DOHH2 (cell line): ENCODE measurements around the gene REEP2.

Source experiments
- H3F3A ChIP-seq: fragments of 200-600 bp; sonication (generic), shearing (Covaris generic); 2 replicates; pipeline ENCODE4 v1.6.0; 2016; ENCODE audit warnings: antibody characterized with exemption, mild to moderate bottlenecking; ENCODE audit not compliant: control insufficient read depth, insufficient read depth
- H3K27ac ChIP-seq: fragments of 200-600 bp; sonication (generic); 2 replicates; pipeline ENCODE4 v1.5.1; 2014; ENCODE audit warnings: low read depth, mild to moderate bottlenecking, low read length, moderate library complexity
- H3K27me3 ChIP-seq: fragments of 200-600 bp; sonication (generic); 2 replicates; pipeline ENCODE4 v1.6.1; 2014; ENCODE audit warnings: mild to moderate bottlenecking, low read length, mixed read lengths; ENCODE audit not compliant: control insufficient read depth
- H3K36me3 ChIP-seq: fragments of 200-600 bp; sonication (generic); 2 replicates; pipeline ENCODE4 v1.6.1; 2014; ENCODE audit warnings: mild to moderate bottlenecking, low read length, moderate library complexity, mixed read lengths; ENCODE audit not compliant: control insufficient read depth
- H3K4me1 ChIP-seq: fragments of 200-600 bp; sonication (generic); 2 replicates; pipeline ENCODE4 v1.6.1; 2014; ENCODE audit warnings: mild to moderate bottlenecking, low read length, mixed read lengths; ENCODE audit not compliant: control insufficient read depth
- H3K4me2 ChIP-seq: fragments of 200-600 bp; sonication (generic); 2 replicates; pipeline ENCODE4 v1.6.0; 2014; ENCODE audit warnings: mild to moderate bottlenecking, low read length, moderate library complexity
- H3K4me3 ChIP-seq: fragments of 200-600 bp; sonication (generic); 2 replicates; pipeline ENCODE4 v1.5.1; 2014; ENCODE audit warnings: mild to moderate bottlenecking, low read length, mixed read lengths
- H3K79me2 ChIP-seq: fragments of 200-600 bp; sonication (generic); 2 replicates; pipeline ENCODE4 v1.6.1; 2014; ENCODE audit warnings: mild to moderate bottlenecking, low read length, mixed read lengths; ENCODE audit not compliant: control insufficient read depth
- H3K9me2 ChIP-seq: fragments of 200-600 bp; sonication (generic); replicated peaks from 2 replicates; pipeline ENCODE4 v1.6.1; 2014; ENCODE audit warnings: mild to moderate bottlenecking, low read length, mixed read lengths; ENCODE audit not compliant: control insufficient read depth
- H3K9me3 ChIP-seq: fragments of 200-600 bp; sonication (generic); 2 replicates; pipeline ENCODE4 v1.6.1; 2014; ENCODE audit warnings: antibody characterized with exemption, low read length, mixed read lengths; ENCODE audit not compliant: control insufficient read depth, insufficient read depth
- H4K20me1 ChIP-seq: fragments of 200-600 bp; sonication (generic); 2 replicates; pipeline ENCODE4 v1.6.0; 2014; ENCODE audit warnings: low read depth, mild to moderate bottlenecking, antibody characterized with exemption, low read length, moderate library complexity; ENCODE audit not compliant: control insufficient read depth, insufficient read depth
- CTCF ChIP-seq: fragments of 200-600 bp; sonication (generic); IDR thresholded peaks from one replicate; pipeline ENCODE4 v1.5.1; 2014; ENCODE audit warnings: antibody characterized with exemption, mild to moderate bottlenecking, low read depth, low read length; ENCODE audit not compliant: poor library complexity, severe bottlenecking
- EZH2phosphoT487 ChIP-seq: fragments of 200-600 bp; sonication (generic); IDR thresholded peaks from 2 replicates; pipeline ENCODE4 v1.6.1; 2017; ENCODE audit warnings: borderline replicate concordance, mild to moderate bottlenecking, antibody characterized with exemption, low read length, moderate library complexity, mixed read lengths

REEP2 gene

DNA sequence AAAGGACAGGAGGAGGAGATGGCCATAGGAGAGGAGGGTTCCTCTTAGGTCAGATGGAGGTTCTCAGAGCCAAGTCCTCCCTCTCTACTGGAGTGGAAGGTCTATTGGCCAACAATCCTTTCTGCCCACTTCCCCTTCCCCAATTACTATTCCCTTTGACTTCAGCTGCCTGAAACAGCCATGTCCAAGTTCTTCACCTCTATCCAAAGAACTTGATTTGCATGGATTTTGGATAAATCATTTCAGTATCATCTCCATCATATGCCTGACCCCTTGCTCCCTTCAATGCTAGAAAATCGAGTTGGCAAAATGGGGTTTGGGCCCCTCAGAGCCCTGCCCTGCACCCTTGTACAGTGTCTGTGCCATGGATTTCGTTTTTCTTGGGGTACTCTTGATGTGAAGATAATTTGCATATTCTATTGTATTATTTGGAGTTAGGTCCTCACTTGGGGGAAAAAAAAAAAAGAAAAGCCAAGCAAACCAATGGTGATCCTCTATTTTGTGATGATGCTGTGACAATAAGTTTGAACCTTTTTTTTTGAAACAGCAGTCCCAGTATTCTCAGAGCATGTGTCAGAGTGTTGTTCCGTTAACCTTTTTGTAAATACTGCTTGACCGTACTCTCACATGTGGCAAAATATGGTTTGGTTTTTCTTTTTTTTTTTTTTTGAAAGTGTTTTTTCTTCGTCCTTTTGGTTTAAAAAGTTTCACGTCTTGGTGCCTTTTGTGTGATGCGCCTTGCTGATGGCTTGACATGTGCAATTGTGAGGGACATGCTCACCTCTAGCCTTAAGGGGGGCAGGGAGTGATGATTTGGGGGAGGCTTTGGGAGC, 29.5 kb downstream of the REEP2 start:
- Histone ChIP-seq H3K79me2 (no peaks in the 10 kb centered on the region), H3K27me3 (peaks cover 24% of the 10 kb centered on the region), H3K4me3 (no peak overlapping the region), H3K9me3 (no peaks in the 10 kb centered on the region), H3K9me2 (no peaks in the 10 kb centered on the region), H3K4me1 (peaks cover 12% of the 10 kb centered on the region), H3K36me3 (no peaks in the 10 kb centered on the region), H3K4me2 (no peak overlapping the region), H3K27ac (no peak overlapping the region), H4K20me1 (no peaks in the 10 kb centered on the region), H3F3A (no peaks in the 10 kb centered on the region)
- no peak for TF ChIP-seq EZH2phosphoT487
- TF ChIP-seq CTCF = no peak

DNA sequence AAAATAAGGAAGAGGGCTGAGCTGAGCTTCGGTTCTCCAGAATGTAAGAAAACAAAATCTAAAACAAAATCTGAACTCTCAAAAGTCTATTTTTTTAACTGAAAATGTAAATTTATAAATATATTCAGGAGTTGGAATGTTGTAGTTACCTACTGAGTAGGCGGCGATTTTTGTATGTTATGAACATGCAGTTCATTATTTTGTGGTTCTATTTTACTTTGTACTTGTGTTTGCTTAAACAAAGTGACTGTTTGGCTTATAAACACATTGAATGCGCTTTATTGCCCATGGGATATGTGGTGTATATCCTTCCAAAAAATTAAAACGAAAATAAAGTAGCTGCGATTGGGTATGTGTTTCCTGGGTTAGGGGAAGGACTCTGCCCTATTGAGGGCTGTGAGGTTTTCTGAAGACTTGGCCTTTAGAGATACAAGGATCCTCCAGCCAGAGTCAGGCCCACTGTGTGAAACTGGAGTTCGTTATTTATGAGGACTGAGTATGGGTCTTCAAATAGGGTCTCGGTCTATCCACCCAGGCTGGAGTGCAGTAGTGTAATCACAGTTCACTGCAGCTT, 30.2 kb downstream of the REEP2 start:
- Histone ChIP-seq H3F3A (no peaks in the 10 kb centered on the region), H3K4me1 (peaks cover 7% of the 10 kb centered on the region), H3K9me2 (no peaks in the 10 kb centered on the region), H3K9me3 (no peaks in the 10 kb centered on the region), H3K4me3 (no peak overlapping the region), H3K27me3 (peaks cover 27% of the 10 kb centered on the region), H3K4me2 (no peak overlapping the region), H3K27ac (no peak overlapping the region), H3K36me3 (no peaks in the 10 kb centered on the region), H3K79me2 (no peaks in the 10 kb centered on the region), H4K20me1 (no peaks in the 10 kb centered on the region)
- no peak for TF ChIP-seq CTCF
- no peak for TF ChIP-seq EZH2phosphoT487

GRCh38 chr5:138469540-138470321, 30.9 kb downstream of the REEP2 start:
- Histone ChIP-seq H3K4me2 (no peak overlapping the region), H4K20me1 (no peaks in the 10 kb centered on the region), H3K79me2 (no peaks in the 10 kb centered on the region), H3K27me3 (peaks cover 28% of the 10 kb centered on the region), H3K4me1 (peaks cover 7% of the 10 kb centered on the region), H3K4me3 (no peak overlapping the region), H3K9me3 (no peaks in the 10 kb centered on the region), H3F3A (no peaks in the 10 kb centered on the region), H3K36me3 (no peaks in the 10 kb centered on the region), H3K9me2 (no peaks in the 10 kb centered on the region), H3K27ac (no peak overlapping the region)
- no peak for TF ChIP-seq EZH2phosphoT487
- no peak for TF ChIP-seq CTCF
